Neural cell (in vitro differentiated cells): ENCODE data around the gene ALK.

Experiments used
- CTCF ChIP-seq: fragments of 450-650 bp; IDR thresholded peaks from 2 replicates; pipeline ENCODE4 v1.5.1; 2014; ENCODE audit warnings: antibody characterized with exemption, mild to moderate bottlenecking, moderate library complexity; ENCODE audit not compliant: poor library complexity, severe bottlenecking
- EZH2 ChIP-seq: fragments of 200-600, 300-800 bp; shearing (Covaris generic), sonication (generic); IDR thresholded peaks from 2 replicates; pipeline ENCODE4 v1.6.1; 2014; ENCODE audit warnings: antibody characterized with exemption, low read length, borderline replicate concordance, mild to moderate bottlenecking; ENCODE audit not compliant: insufficient read depth, poor library complexity, severe bottlenecking

GRCh38 chr2:29225814-29226213 is 695.6 kb downstream of the ALK start:
- TF ChIP-seq CTCF (no peak), EZH2 (no peak)
